Ectodermal cell (in vitro differentiated cells): ENCODE results near the gene C10orf95.

ENCODE experiments used
- H3K27ac ChIP-seq: 2 replicates; pipeline ENCODE4 v1.7.0; 2013; ENCODE audit warnings: mild to moderate bottlenecking, low read depth, low read length; ENCODE audit not compliant: insufficient read depth, poor library complexity, severe bottlenecking
- H3K27me3 ChIP-seq: 2 replicates; pipeline ENCODE4 v1.7.0; 2013; ENCODE audit warnings: mild to moderate bottlenecking, low read length; ENCODE audit not compliant: insufficient read depth, control insufficient read depth, poor library complexity, severe bottlenecking
- H3K36me3 ChIP-seq: one replicate; pipeline ENCODE4 v1.7.0; 2013; ENCODE audit warnings: low read length; ENCODE audit not compliant: control insufficient read depth, insufficient read depth
- H3K4me1 ChIP-seq: one replicate; pipeline ENCODE4 v1.7.0; 2013; ENCODE audit warnings: low read length; ENCODE audit not compliant: control insufficient read depth, insufficient read depth
- H3K4me3 ChIP-seq: 2 replicates; pipeline ENCODE4 v1.7.0; 2013; ENCODE audit warnings: low read depth, low read length, control low read depth; ENCODE audit not compliant: insufficient read depth
- H3K9me3 ChIP-seq: 2 replicates; pipeline ENCODE4 v1.7.0; 2013; ENCODE audit warnings: mild to moderate bottlenecking, low read length, moderate library complexity; ENCODE audit not compliant: control insufficient read depth
- WGBS, 2 experiments: methylation state at CpG; one replicate each; pipeline ENCODE4 v1.1.7; 2013; ENCODE audit warnings: missing lambda C conversion rate in 2 of 2; 5-methylcytosine and 5-hydroxymethylcytosine counted together

The C10orf95 gene

DNA sequence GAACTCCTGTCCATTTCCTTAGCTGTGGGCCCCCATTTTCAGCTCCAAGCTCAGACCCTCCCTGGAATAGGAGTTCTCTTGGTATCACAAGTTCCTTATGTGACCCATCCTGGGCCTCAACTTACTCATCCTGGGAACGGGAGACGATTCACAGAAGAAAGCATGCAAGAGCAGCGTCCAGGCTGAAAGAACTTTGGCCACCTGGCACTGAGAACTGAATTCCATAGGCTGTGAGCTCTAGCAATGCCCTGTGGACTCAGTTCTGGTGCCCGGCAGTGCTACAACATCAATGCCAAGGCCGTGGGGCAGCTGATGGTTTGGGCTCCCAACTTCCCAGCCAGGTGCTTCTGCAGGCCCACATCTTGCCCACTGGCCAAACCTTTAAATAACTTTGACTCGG lies 15.0 kb downstream of the C10orf95 start:
- Histone ChIP-seq H3K27ac (no peak overlapping the region), H3K4me3 (no peak overlapping the region), H3K9me3 (no peaks in the 10 kb centered on the region), H3K4me1 (peaks cover 9% of the 10 kb centered on the region), H3K36me3 (no peaks in the 10 kb centered on the region), H3K27me3 (peaks cover 40% of the 10 kb centered on the region)
- 91 to 92% methylated on average over 6 of the region's 6 CpGs for WGBS, 2 experiments

DNA sequence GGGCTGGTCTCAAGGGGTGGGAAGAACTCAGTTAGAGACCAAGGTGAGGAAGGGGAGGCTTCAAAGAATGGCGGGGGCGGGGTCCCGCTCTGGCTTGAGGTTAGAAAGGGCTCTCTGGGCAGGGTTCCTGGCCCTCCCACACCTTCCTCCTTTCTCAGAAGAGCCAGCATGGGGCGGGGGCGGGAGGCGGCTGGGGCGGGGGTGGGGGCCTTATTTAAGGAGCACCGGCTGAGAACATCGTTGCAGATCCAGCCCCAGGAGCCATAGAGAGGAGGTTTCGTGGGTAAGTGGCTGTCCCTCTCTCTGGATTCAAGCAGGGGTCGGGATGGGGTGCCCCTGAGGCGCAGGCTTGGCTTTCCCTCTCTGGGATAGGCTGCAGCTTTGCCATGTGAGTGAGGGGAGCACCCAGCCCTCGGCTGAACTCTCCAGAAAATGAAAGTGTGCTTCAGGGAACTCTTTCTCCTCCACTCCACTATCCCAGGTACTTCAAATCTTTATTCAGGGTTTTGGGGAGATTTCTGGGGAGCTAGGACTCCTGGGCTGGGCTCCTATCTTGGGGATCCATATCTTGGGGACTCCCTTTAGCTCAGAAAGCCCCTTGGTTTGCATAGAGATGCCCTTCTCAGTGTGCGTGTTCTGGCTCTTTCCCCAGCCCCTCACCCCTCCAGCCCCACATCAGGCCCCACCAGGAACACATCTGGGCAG lies 15.7 kb downstream of the C10orf95 start:
- Histone ChIP-seq H3K4me1 (peaks cover 10% of the 10 kb centered on the region), H3K9me3 (no peaks in the 10 kb centered on the region), H3K27ac (no peak overlapping the region), H3K27me3 (peaks cover 40% of the 10 kb centered on the region), H3K36me3 (no peaks in the 10 kb centered on the region), H3K4me3 (no peak overlapping the region)
- 7 to 8% methylated on average over 12 to 14 of the region's 14 CpGs for WGBS, 2 experiments

DNA sequence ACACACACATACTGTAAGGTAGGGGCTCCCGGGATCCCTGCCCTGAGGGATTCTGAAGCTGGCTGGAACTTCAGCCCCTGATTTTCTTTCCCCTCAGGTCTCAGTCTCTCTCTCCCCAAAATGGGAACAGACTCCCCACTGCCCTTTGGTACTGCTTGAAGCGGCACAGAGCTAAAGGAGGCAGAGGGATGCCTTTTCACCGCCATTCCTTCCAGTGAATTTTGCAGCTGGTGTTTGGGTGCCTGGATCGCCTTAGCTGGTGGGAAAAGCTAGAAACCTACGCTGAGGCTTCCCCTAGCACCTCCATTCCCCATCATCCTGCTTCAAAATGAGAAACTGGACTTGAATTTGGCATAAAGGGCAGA lies 16.2 kb downstream of the C10orf95 start:
- Histone ChIP-seq H3K27me3 (peaks cover 40% of the 10 kb centered on the region), H3K9me3 (no peaks in the 10 kb centered on the region), H3K4me3 (no peak overlapping the region), H3K4me1 (peaks cover 10% of the 10 kb centered on the region), H3K27ac (no peak overlapping the region), H3K36me3 (no peaks in the 10 kb centered on the region)
- WGBS, 2 experiments = 16 to 18% methylated on average over 5 of the region's 5 CpGs

DNA sequence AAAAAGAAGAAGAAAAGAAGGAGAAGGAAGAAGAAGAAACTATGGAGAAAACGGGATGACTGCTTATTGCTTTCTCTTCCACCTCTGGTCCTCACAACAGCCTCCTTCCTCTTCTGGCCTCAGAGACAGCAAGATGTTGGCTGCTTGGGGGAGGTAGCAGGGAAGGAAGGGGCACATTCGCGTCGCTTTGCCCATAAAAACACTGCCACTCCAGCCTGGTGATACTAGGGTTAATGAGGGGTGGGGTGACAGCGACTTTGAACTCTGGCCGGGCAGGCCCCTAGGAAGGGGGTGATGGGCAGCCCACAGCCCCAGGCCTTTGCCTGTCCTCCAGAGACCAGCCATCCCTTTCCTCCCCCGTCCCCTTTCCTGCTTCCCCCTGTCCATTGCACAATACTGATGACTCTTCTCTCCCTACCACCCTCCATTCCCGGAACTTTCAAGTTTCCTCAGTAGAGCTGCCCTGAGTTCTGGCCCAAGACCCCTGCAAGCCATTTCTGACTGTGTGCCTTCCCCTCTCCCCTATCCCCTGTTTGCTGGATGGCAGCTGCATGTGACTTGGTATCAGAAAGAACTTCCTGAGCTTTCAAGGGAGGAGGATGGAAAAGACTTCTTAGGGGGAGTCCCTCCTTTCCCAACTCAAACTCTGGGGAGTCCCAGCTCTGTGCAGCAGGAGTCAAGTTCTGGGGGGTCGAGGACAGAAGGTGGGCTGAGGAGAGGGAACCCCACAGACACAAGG lies 16.8 kb downstream of the C10orf95 start:
- WGBS, 2 experiments = 25 to 26% methylated on average over 9 of the region's 9 CpGs

DNA sequence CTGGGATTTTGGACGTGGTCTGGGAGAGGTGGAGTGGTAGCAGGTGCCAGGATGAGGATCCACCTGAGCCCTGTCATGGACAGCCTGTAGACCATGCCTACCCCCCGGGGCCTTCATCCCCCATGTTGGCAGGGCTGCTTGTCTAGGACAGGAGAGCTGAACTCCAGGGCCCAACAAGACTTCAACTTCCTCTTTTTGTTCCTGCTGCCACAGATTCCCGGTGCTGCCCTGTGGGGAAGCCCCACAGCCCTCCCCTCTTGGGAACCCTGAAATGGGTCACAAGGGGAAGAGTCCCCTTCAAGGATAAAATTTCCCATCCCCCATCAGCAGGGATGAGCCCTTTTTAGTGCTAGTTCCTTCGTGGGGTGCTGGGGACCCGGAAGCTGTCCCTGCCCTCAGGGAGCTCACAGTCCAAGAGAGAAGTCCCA lies 17.7 kb downstream of the C10orf95 start:
- WGBS, 2 experiments = 70 to 73% methylated on average over 5 of the region's 5 CpGs
- H3K27ac ChIP-seq = no peak overlapping the region
- H3K36me3 ChIP-seq = no peaks in the 10 kb centered on the region
- peaks cover 10% of the 10 kb centered on the region for H3K4me1 ChIP-seq
- no peaks in the 10 kb centered on the region for H3K9me3 ChIP-seq
- H3K27me3 ChIP-seq = peaks cover 40% of the 10 kb centered on the region
- H3K4me3 ChIP-seq = no peak overlapping the region

More for the DNA sequence above, 16.8 kb downstream of the C10orf95 start:
- Histone ChIP-seq H3K4me3 (no peak overlapping the region), H3K27ac (no peak overlapping the region), H3K4me1 (peaks cover 10% of the 10 kb centered on the region), H3K9me3 (no peaks in the 10 kb centered on the region), H3K36me3 (no peaks in the 10 kb centered on the region), H3K27me3 (peaks cover 40% of the 10 kb centered on the region)

DNA sequence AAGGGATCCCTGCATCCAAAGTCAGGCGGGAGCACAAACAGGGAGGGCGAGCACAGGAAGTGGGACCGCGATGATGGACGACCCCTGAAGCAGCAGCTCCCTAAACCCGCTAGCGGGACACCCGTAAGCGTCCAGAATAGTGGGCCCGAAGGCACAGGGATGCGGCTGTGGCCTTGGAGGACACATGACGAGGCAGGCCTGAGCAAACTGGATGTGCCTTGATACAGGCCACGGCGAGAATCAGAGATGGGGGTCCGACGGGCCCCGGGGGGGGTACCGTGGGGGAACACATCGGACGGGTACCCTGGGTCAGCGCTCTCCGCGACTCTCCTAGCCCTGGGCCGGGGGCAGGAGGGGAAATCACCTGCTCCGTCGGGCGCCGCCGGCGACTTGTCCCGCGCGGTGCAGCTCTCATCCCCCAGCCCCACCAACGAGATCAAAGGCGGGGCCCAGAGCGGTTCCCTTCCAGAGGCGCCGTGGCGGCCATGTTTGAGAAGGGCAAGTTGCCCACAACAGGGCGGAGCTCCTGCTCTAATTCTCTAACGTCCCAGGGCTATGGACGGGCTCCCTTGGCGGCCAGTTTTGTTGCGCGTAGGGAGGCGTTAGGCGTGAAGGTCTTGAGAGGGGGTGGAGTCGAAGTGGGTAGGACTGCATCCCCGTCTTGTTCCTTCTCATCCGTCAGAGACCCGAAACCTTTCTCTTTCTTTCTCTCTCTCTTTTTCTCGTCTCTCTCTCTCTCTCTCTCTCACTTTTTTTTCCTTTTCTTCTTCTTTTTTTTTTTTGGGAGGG lies 19.0 kb downstream of the C10orf95 start, which contains the start of gene CUEDC2:
CUEDC2 (minus strand) TSS at position 413 of the 789 bp plus-strand sequence. CDS start 7,386 bp downstream, outside the sequence.
- Histone ChIP-seq H3K27ac (no peak within 1 kb of the TSS), H3K4me3 (peak within 1 kb of the TSS; percentile 76), H3K27me3 (peaks cover 40% of the 10 kb centered on the region), H3K36me3 (no peaks in the 10 kb centered on the region), H3K9me3 (no peaks in the 10 kb centered on the region), H3K4me1 (peaks cover 10% of the 10 kb centered on the region)
- WGBS, 2 experiments = 1% methylated on average over 52 of the region's 52 CpGs

DNA sequence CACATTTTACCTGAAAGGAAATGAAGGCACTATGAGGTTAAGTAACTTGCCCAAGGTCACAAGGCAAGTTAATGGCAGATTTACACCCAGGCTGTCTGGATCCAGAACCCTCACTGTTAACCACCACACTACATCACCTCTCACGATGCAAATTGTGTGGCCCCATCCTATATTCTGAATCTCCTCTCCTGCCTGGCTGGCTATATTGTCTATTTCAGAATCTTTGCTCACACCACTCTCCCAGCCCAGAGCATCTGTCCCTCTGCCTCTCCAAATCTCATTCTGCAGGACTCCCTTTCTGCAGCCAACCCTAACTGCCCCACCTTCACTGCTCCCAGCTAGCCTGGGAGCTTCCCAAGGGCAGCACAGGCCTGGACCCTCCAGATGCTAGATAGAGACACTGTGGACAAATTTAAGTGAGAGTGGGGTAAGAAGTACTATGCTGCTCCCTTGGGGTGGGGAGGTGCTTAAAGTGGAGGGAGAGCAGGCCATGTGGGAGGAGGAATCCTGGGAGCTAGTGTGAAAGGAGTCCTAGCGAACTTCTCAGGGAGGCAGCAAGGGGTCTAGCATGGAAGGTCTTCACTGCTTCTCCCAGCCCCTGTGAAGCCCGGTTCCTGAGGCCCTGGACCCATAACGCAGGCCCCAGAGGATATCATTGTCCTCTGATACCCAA lies 19.8 kb downstream of the C10orf95 start:
- peak overlapping the region; percentile 76 for H3K4me3 ChIP-seq
- peaks cover 10% of the 10 kb centered on the region for H3K4me1 ChIP-seq
- peaks cover 38% of the 10 kb centered on the region for H3K27me3 ChIP-seq
- no peak overlapping the region for H3K27ac ChIP-seq
- H3K9me3 ChIP-seq = no peaks in the 10 kb centered on the region
- H3K36me3 ChIP-seq = no peaks in the 10 kb centered on the region
- WGBS, 2 experiments = 30 to 31% methylated on average over 4 of the region's 4 CpGs

DNA sequence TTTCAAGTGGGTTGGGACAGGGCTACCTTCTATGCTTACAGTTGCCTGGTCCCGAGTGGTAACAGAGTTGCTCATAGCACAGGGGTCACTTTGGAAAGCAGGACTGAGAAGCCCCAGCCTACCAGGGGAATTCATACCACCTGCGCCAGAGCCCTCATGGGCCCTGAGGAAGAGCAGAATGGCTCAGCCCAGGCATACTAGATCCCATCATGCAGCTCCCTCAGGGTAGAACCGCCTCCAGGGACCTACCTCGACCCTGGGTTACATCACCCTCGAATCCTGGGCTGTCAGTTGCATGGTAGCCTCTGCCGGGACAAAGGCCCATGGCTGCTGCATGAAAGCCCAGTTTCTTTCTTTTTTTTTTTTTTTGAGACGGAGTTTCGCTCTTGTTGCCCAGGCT lies 21.9 kb downstream of the C10orf95 start:
- no peaks in the 10 kb centered on the region for H3K9me3 ChIP-seq
- 83 to 85% methylated on average over 8 of the region's 8 CpGs for WGBS, 2 experiments
- no peak overlapping the region for H3K4me3 ChIP-seq
- H3K27ac ChIP-seq = no peak overlapping the region
- H3K4me1 ChIP-seq = peaks cover 5% of the 10 kb centered on the region
- peaks cover 18% of the 10 kb centered on the region for H3K27me3 ChIP-seq
- H3K36me3 ChIP-seq = no peaks in the 10 kb centered on the region

DNA sequence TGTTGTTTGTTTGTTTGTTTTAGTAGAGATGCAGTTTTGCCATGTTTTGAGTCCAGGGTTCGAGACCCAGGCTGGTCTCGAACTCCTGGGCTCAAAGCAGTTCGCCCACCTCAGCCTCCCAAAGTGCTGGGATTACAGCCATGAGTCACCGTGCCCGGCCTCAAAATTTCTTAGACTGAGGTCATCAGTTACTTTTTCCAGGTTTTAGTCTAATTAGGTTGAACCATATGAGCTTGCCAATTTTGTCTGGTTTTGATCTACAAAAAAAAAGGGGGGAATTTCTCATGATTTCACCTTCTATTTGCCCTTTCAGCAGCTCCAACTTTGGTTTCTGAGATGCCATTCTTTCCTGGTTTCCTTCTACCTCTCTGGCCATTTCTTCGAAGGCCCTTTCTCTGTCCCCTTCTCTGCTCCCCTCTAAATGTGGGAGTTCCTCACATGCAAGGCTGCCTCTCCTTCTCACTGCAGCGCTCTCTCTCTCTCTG lies 24.5 kb downstream of the C10orf95 start:
- Histone ChIP-seq H3K4me1 (peaks cover 11% of the 10 kb centered on the region), H3K27me3 (peaks cover 8% of the 10 kb centered on the region), H3K9me3 (no peaks in the 10 kb centered on the region), H3K27ac (no peak overlapping the region), H3K4me3 (no peak overlapping the region), H3K36me3 (peaks cover 11% of the 10 kb centered on the region)
- WGBS, 2 experiments = 91 to 92% methylated on average over 7 of the region's 7 CpGs
